Measurements from ENCODE around the gene CYTH4. TPM values are rescaled to one million over a fixed set of nuclear protein-coding genes. Genes with fewer than 3 reads are reported as not detected.
A peak's percentile ranks its signal among the peaks of the same experiment; 100 is the strongest.

Gene CYTH4
- total and polyA plus RNA-seq, 12 donors: 4.7 to 80.7 (median 22.1) TPM

DNA sequence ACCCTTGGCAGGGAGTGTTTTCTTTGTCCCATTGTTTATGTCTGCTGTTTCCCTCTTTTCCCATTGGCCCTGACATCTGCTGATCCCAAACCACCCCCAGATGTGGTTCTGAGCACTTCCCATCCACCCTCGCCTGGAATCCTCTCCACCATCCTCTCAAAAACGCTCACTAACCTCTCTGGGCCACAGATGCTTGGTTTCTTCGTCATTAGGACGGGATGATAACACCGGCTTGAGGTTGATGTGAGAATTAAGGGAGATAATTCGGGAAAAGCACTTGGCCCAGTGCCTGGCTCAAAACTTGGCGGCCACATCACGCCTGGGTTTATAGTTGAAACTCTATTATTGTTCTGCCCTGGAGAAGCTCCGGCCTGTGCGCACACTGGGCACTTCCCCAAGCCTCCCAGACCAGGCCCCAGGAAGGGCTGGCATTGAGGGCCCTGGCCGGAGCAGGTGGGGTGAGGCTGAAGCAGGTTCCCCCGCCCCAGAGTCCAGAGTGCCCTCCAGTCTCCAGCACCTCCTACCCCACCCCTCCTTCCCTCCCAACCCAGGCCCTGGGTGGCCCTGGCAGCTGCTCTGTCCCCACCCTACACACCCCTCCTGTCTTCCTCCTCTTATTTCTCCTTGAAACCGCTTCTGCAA is 63.7 kb downstream of the CYTH4 start:
- H3K4me3 ChIP-seq: no peak overlapping the region
- intact Hi-C loops (cut with DNase I): no loop called here
- WGBS, 4 donors: 48 to 55% (median 52%) methylated on average over 13 of the region's 13 CpGs
- no peaks in the 10 kb centered on the region for H3K4me1 ChIP-seq (replicated peaks in 1 of 2)
- DNase-seq: peak in 1 of 7 donors; percentile 10
- no peak overlapping the region for H3K27ac ChIP-seq
- TF ChIP-seq POLR2A (IDR thresholded peaks at IDR 0.05): no peak
- TF ChIP-seq, protein P1, sequence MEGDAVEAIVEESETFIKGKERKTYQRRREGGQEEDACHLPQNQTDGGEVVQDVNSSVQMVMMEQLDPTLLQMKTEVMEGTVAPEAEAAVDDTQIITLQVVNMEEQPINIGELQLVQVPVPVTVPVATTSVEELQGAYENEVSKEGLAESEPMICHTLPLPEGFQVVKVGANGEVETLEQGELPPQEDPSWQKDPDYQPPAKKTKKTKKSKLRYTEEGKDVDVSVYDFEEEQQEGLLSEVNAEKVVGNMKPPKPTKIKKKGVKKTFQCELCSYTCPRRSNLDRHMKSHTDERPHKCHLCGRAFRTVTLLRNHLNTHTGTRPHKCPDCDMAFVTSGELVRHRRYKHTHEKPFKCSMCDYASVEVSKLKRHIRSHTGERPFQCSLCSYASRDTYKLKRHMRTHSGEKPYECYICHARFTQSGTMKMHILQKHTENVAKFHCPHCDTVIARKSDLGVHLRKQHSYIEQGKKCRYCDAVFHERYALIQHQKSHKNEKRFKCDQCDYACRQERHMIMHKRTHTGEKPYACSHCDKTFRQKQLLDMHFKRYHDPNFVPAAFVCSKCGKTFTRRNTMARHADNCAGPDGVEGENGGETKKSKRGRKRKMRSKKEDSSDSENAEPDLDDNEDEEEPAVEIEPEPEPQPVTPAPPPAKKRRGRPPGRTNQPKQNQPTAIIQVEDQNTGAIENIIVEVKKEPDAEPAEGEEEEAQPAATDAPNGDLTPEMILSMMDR (IDR thresholded peaks at IDR 0.05): no peak
- peaks cover 12% of the 10 kb centered on the region for H3K27me3 ChIP-seq
- H3K36me3 ChIP-seq (replicated peaks in 1 of 2): no peaks in the 10 kb centered on the region
- H3K9me3 ChIP-seq (replicated peaks in 1 of 3): no peaks in the 10 kb centered on the region

DNA sequence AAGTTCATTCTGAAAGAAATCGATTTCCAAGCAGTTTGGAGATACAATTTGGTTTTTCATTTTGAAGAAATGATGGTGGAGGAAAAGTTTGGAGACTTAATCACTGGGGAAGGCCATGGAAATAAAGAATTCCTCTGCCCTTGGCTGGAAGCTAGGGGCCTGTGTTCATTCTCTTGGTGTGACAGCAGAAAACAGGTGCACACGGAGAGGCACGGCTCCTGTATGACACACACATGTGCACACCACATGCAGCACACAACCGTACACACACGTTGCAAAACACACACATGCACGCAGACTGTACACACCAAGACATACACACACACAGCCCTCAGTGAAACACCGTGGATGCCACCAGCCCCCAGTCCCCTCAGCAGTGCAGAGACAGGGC is 64.2 kb downstream of the CYTH4 start:
- intact Hi-C loops (cut with DNase I): no loop called here
- no peaks in the 10 kb centered on the region for H3K9me3 ChIP-seq (replicated peaks in 1 of 3)
- H3K4me1 ChIP-seq (replicated peaks in 1 of 2): no peaks in the 10 kb centered on the region
- WGBS, 4 donors: 78 to 84% (median 81%) methylated on average over 7 of the region's 7 CpGs
- H3K27ac ChIP-seq: no peak overlapping the region
- no peak for DNase-seq
- H3K4me3 ChIP-seq: no peak overlapping the region
- peaks cover 12% of the 10 kb centered on the region for H3K27me3 ChIP-seq
- no peak for TF ChIP-seq POLR2A (IDR thresholded peaks at IDR 0.05)
- TF ChIP-seq, protein P1 (IDR thresholded peaks at IDR 0.05): no peak
- H3K36me3 ChIP-seq (replicated peaks in 1 of 2): no peaks in the 10 kb centered on the region

DNA sequence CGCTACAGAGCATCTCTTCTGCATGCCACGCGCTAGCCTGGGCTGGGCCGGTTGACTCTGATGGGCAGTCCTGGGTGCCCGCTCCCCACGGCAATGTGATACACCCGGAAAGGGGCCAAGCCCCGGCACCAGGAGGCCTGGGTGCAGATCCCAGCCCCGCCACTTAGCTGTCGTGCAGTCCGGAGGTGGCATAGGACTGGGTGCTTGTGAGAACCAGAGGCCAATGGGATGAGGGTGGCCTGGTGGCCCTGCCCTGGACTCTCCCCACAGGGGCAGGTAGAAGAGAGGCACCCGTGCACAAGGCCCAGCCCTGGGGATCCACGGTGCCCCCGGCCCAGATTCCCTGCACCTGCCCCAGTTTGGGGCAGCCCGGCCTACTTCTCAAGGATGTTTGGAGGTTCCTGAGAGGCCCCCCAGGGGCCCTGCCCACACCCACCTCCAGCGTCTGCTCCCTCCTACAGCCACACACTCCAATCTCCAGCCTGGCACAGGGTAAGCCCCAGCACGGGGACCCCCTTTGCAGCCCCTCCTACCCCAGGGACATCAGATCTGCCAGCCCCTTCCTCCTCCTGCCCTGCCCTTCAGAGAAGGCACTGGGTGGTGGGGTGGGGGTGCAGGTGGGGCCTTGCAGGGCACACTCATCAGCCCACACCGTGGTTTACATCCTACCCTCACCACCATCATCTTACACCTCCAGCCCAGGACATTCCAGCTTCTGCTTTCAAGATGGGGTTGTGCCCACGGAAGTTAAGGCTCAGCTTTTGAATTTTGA is 66.9 kb downstream of the CYTH4 start:
- intact Hi-C loops (cut with DNase I): no loop called here
- H3K27me3 ChIP-seq: peaks cover 9% of the 10 kb centered on the region
- 85 to 91% (median 88%) methylated on average over 14 to 19 of the region's 19 CpGs for WGBS, 4 donors
- H3K36me3 ChIP-seq (replicated peaks in 1 of 2): no peaks in the 10 kb centered on the region
- no peak overlapping the region for H3K4me3 ChIP-seq
- no peak for TF ChIP-seq POLR2A (IDR thresholded peaks at IDR 0.05)
- TF ChIP-seq, protein P1 (IDR thresholded peaks at IDR 0.05): no peak
- H3K9me3 ChIP-seq (replicated peaks in 1 of 3): no peaks in the 10 kb centered on the region
- no peak for DNase-seq
- H3K4me1 ChIP-seq (replicated peaks in 1 of 2): no peaks in the 10 kb centered on the region
- no peak overlapping the region for H3K27ac ChIP-seq

DNA sequence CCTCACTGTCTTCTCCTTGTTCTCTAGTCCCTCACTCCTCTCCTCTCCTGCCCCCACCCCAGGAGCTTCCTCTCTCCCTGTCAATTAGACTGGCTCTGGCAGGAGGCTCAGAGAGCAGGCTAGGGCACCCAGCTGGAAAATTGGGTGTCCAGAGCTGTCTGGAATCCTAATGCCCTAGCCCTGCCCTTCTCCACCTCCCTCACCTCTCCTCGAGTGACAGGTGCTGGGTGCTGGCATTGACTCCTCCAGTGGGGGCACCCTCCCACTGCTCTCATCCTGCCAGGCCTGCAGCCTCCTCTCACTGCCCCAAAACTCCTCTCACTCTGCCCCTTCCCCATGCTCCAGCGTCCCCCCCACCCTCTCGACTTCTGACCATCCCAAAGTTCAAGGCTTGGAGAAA is 68.9 kb downstream of the CYTH4 start:
- no peak for TF ChIP-seq POLR2A (IDR thresholded peaks at IDR 0.05)
- TF ChIP-seq, protein P1 (IDR thresholded peaks at IDR 0.05): no peak
- Histone ChIP-seq H3K4me3 (no peak overlapping the region), H3K4me1 (replicated peaks in 1 of 2) (no peaks in the 10 kb centered on the region), H3K27ac (no peak overlapping the region), H3K9me3 (replicated peaks in 1 of 3) (no peaks in the 10 kb centered on the region), H3K27me3 (peaks cover 4% of the 10 kb centered on the region), H3K36me3 (replicated peaks in 1 of 2) (no peaks in the 10 kb centered on the region)
- WGBS, 4 donors: 61 to 84% (median 65%) methylated on average over 2 to 3 of the region's 3 CpGs
- DNase-seq: no peak
- intact Hi-C loops (cut with DNase I): no loop called here
